GM23338 (cell line): Measurements from ENCODE around the gene COL5A2. TPM values are rescaled to one million over a fixed set of nuclear protein-coding genes. Genes with fewer than 3 reads are reported as not detected.

ENCODE experiments used
- ATAC-seq: fragments of 200-7000 bp; cut with Tn5 transposase; 3 replicates; pipeline ENCODE4 v1.9.1; 2020
- DNase-seq: peaks from one replicate; pipeline ENCODE4 v3.0.0-alpha.2; 2015; ENCODE audit warnings: low spot score
- H2AFZ ChIP-seq: fragments of 200-600 bp; sonication (generic); 2 replicates; pipeline ENCODE4 v1.8.0; 2016; ENCODE audit warnings: antibody characterized with exemption, mild to moderate bottlenecking, moderate library complexity
- H3F3A ChIP-seq: fragments of 200-600 bp; sonication (generic); replicated peaks from 2 replicates; pipeline ENCODE4 v1.8.0; 2017; ENCODE audit warnings: antibody characterized with exemption, mixed run types, low read depth
- H3K27ac ChIP-seq: fragments of 200-600 bp; sonication (generic); 2 replicates; pipeline ENCODE4 v1.6.1; 2016; ENCODE audit warnings: low read depth
- H3K27me3 ChIP-seq: fragments of 200-600 bp; sonication (generic); 2 replicates; pipeline ENCODE4 v1.8.0; 2016; ENCODE audit warnings: mild to moderate bottlenecking, mixed run types, moderate library complexity; ENCODE audit not compliant: insufficient read depth
- H3K36me3 ChIP-seq: fragments of 200-600 bp; sonication (generic); 2 replicates; pipeline ENCODE4 v1.8.0; 2016; ENCODE audit warnings: mild to moderate bottlenecking; ENCODE audit not compliant: insufficient read depth
- H3K4me1 ChIP-seq: fragments of 200-600 bp; sonication (generic); 2 replicates; pipeline ENCODE4 v1.8.0; 2016; ENCODE audit warnings: mild to moderate bottlenecking, moderate library complexity; ENCODE audit not compliant: insufficient read depth
- H3K4me2 ChIP-seq: fragments of 200-600 bp; sonication (generic); 2 replicates; pipeline ENCODE4 v1.7.1; 2017; ENCODE audit warnings: mixed run types
- H3K4me3 ChIP-seq: fragments of 200-600 bp; sonication (generic); 2 replicates; pipeline ENCODE4 v1.6.1; 2016; ENCODE audit warnings: mixed run types
- H3K79me2 ChIP-seq: fragments of 200-600 bp; sonication (generic); replicated peaks from 2 replicates; pipeline ENCODE4 v1.8.0; 2017; ENCODE audit warnings: mild to moderate bottlenecking; ENCODE audit not compliant: insufficient read depth
- H3K9me2 ChIP-seq: fragments of 200-600 bp; sonication (generic); 2 replicates; pipeline ENCODE4 v1.8.0; 2017; ENCODE audit not compliant: insufficient read depth
- H4K20me1 ChIP-seq: fragments of 200-600 bp; sonication (generic); replicated peaks from 2 replicates; pipeline ENCODE4 v1.8.0; 2017; ENCODE audit warnings: mild to moderate bottlenecking; ENCODE audit not compliant: insufficient read depth
- H3K27ac Mint-ChIP-seq: 2 replicates; pipeline ENCODE4 v1.8.0; 2020; ENCODE audit warnings: inconsistent platforms, mild to moderate bottlenecking, moderate library complexity, mixed read lengths
- H3K27me3 Mint-ChIP-seq: 3 replicates; pipeline ENCODE4 v1.8.0; 2022; ENCODE audit warnings: low read depth, mild to moderate bottlenecking, moderate library complexity, mixed read lengths, inconsistent platforms; ENCODE audit not compliant: insufficient read depth, poor library complexity
- H3K36me3 Mint-ChIP-seq: 3 replicates; pipeline ENCODE4 v1.8.0; 2021; ENCODE audit warnings: low read depth, mild to moderate bottlenecking, inconsistent platforms, moderate library complexity, mixed read lengths
- H3K4me1 Mint-ChIP-seq: 3 replicates; pipeline ENCODE4 v1.8.0; 2020; ENCODE audit warnings: mild to moderate bottlenecking, inconsistent platforms, mixed read lengths
- H3K4me3 Mint-ChIP-seq: 3 replicates; pipeline ENCODE4 v1.8.0; 2021; ENCODE audit warnings: moderate library complexity, mild to moderate bottlenecking, inconsistent platforms, mixed read lengths
- H3K9me3 Mint-ChIP-seq: 3 replicates; pipeline ENCODE4 v1.8.0; 2020; ENCODE audit warnings: moderate library complexity, mild to moderate bottlenecking, inconsistent platforms, mixed read lengths
- CREB1 ChIP-seq: fragments of 250-450 bp; sonication (Bioruptor Pico); IDR thresholded peaks from 2 replicates; pipeline ENCODE4 v1.5.0; 2020; ENCODE audit warnings: low read depth, mild to moderate bottlenecking, moderate library complexity
- CTCF ChIP-seq, 2 experiments: fragments of 200-600 bp in 1 of 2; sonication (generic) in 1 of 2; conservative IDR thresholded peaks; 2 replicates each; pipeline versions ENCODE4 v1.5.1 to v1.6.1; 2016 to 2017; ENCODE audit warnings: antibody characterized with exemption in 2 of 2, low read depth in 2 of 2, mild to moderate bottlenecking in 2 of 2, moderate library complexity in 1 of 2
- EZH2 ChIP-seq: fragments of 200-600 bp; sonication (generic); IDR thresholded peaks from one replicate; pipeline ENCODE4 v1.8.0; 2017; ENCODE audit warnings: antibody characterized with exemption, mild to moderate bottlenecking, low read depth; ENCODE audit not compliant: unreplicated experiment
- EZH2phosphoT487 ChIP-seq: fragments of 200-600 bp; sonication (generic); IDR thresholded peaks from one replicate; pipeline ENCODE4 v1.8.1; 2018; ENCODE audit warnings: antibody characterized with exemption; ENCODE audit not compliant: unreplicated experiment
- NANOG ChIP-seq: IDR thresholded peaks from 2 replicates; pipeline ENCODE4 v1.6.1; 2016; ENCODE audit warnings: antibody characterized with exemption, borderline replicate concordance
- ZNF114 ChIP-seq: fragments of 250-450 bp; sonication (Bioruptor Pico); IDR thresholded peaks from 2 replicates; pipeline ENCODE4 v1.5.0; 2020; ENCODE audit warnings: mild to moderate bottlenecking, moderate library complexity
- polyA plus RNA-seq: library from polyadenylated mRNA; unstranded; fragments of >200 nt; fragmentation: Nextera tagmentation; extraction: Ambion mirVana; gene quantifications from 2 replicates; pipeline ENCODE4 v1.2.1, GENCODE V29; 2016
- total RNA-seq: library from RNA; depleted of rRNA; stranded (reverse); fragments of >200 nt; shearing (Covaris generic); gene quantifications from 2 replicates; pipeline ENCODE4 v1.2.3, GENCODE V29; 2014
- TF ChIP-seq, protein P1 (sequence below): IDR thresholded peaks from one replicate; pipeline ENCODE4 v1.6.1; 2018; ENCODE audit warnings: antibody characterized with exemption; ENCODE audit not compliant: unreplicated experiment

COL5A2 gene
- total and polyA plus RNA-seq, 2 experiments from 2014 or later = 6.7 to 19.7 TPM

DNA sequence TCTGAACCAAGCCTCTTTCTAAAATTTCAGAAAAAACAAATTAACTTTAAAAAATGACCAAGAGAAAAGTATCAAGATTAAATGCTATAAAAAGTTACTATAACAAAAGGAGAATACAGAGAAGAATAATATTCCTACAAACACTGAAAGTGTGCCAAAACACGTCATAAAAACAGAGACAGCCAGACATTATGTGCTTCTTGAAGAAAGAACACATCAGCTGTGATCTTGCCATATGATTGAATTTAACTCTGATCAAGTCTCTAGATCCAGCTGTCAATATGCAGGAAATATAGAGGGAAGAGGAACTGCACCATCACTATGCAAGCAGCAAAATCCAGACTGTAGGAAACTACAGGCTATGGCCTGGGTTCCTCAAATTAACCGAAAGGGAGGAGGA, 33.7 kb upstream of the COL5A2 start (continued):
- TF ChIP-seq, protein P1, sequence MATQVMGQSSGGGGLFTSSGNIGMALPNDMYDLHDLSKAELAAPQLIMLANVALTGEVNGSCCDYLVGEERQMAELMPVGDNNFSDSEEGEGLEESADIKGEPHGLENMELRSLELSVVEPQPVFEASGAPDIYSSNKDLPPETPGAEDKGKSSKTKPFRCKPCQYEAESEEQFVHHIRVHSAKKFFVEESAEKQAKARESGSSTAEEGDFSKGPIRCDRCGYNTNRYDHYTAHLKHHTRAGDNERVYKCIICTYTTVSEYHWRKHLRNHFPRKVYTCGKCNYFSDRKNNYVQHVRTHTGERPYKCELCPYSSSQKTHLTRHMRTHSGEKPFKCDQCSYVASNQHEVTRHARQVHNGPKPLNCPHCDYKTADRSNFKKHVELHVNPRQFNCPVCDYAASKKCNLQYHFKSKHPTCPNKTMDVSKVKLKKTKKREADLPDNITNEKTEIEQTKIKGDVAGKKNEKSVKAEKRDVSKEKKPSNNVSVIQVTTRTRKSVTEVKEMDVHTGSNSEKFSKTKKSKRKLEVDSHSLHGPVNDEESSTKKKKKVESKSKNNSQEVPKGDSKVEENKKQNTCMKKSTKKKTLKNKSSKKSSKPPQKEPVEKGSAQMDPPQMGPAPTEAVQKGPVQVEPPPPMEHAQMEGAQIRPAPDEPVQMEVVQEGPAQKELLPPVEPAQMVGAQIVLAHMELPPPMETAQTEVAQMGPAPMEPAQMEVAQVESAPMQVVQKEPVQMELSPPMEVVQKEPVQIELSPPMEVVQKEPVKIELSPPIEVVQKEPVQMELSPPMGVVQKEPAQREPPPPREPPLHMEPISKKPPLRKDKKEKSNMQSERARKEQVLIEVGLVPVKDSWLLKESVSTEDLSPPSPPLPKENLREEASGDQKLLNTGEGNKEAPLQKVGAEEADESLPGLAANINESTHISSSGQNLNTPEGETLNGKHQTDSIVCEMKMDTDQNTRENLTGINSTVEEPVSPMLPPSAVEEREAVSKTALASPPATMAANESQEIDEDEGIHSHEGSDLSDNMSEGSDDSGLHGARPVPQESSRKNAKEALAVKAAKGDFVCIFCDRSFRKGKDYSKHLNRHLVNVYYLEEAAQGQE = no peak
- TF ChIP-seq EZH2phosphoT487 = no peak
- TF ChIP-seq EZH2 = no peak

DNA sequence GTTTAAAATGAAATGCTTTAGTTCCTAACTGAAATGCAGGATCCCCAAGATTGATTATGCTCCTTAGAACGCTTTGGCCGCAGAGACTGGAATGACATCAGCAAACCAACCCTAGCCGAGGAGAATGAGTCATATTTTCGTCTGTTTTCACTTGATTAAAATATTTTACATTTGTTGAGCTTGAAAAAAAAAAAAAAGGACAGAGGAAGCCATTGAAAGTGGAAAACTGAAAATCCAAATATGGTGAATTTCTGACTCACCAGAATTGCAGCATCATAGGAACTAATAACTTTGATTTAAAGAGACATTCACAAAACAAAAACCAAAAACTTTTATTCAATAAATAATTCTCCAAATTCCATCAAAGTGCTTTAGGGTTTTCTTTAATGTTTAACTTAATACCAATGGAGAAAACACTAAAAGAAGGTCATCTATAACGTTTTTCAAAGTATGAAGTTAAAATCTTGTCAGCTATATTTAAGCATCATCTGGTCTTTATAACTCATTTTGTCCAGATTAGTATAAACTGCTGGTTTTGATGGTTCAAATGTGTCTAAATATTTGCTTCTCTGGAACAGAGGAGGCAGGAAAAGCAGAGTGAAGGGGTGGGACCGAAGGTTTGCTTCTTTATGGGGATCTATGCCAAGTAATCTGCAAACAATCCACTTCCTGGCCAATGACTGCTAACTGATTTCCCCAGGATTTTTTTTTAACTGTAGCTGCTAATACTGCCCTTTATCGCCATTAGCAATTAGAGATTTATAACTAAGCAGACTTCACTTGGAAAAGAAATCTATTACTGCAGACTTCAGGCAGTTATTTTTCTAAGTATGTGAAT, 30.9 kb upstream of the COL5A2 start:
- Histone ChIP-seq H3K79me2 (no peaks in the 10 kb centered on the region), H3F3A (no peaks in the 10 kb centered on the region), H2AFZ (peak overlapping the region; percentile 49; the same call in 1 of the 2 replicates), H3K4me1 (peaks cover 53% of the 10 kb centered on the region), H3K9me2 (no peaks in the 10 kb centered on the region), H3K4me3 (no peak overlapping the region), H4K20me1 (no peaks in the 10 kb centered on the region), H3K4me2 (peak overlapping the region; percentile 18; the same call in 1 of the 2 replicates), H3K27ac (peak overlapping the region; percentile 81; the same call in 1 of the 2 replicates), H3K27me3 (no peaks in the 10 kb centered on the region), H3K36me3 (no peaks in the 10 kb centered on the region)
- Mint-ChIP-seq H3K4me3 (no peak overlapping the region), H3K27me3 (no peaks in the 10 kb centered on the region), H3K36me3 (no peaks in the 10 kb centered on the region), H3K4me1 (peaks cover 50% of the 10 kb centered on the region), H3K9me3 (no peaks in the 10 kb centered on the region), H3K27ac (peak overlapping the region; percentile 87)
- no peak for ATAC-seq
- TF ChIP-seq NANOG (no peak), ZNF114 (CRISPR knock-in tag) (no peak), EZH2phosphoT487 (no peak)
- DNase-seq = no peak

DNA sequence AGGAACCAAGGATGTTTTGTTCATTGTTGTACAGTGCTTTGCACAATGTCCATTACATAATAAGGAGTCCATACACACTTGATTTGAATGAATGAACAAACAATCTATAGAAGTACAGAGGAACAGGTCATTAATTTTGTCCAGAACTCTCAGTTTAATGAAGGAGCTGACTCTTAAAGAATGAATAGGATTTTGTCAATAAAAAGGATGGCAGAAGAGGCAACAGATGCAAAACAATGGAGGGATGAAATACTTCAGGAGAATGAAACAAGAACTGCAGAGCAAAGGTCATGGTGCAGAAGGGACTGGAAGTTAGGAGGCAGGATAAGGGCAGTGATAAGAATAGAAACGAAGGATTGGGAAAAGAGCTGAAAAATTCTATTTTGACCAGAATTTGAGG, 28.7 kb upstream of the COL5A2 start:
- Histone ChIP-seq H3K79me2 (no peaks in the 10 kb centered on the region), H3K27me3 (no peaks in the 10 kb centered on the region), H3K4me3 (no peak overlapping the region), H3K4me2 (no peak overlapping the region), H4K20me1 (no peaks in the 10 kb centered on the region), H3K4me1 (peaks cover 33% of the 10 kb centered on the region), H2AFZ (0 out of 2 replicates have a peak overlapping the region, but pooled peaks have one; percentile 34), H3K36me3 (no peaks in the 10 kb centered on the region), H3F3A (no peaks in the 10 kb centered on the region), H3K27ac (no peak overlapping the region), H3K9me2 (no peaks in the 10 kb centered on the region)
- H3K4me1 Mint-ChIP-seq = peaks cover 45% of the 10 kb centered on the region
- no peak for DNase-seq
- H3K27ac Mint-ChIP-seq = no peak overlapping the region
- H3K9me3 Mint-ChIP-seq = no peaks in the 10 kb centered on the region
- no peak for ATAC-seq
- H3K36me3 Mint-ChIP-seq = no peaks in the 10 kb centered on the region
- H3K27me3 Mint-ChIP-seq = no peaks in the 10 kb centered on the region
- no peak for TF ChIP-seq CREB1 (CRISPR knock-in tag)
- TF ChIP-seq, protein P1 = no peak
- TF ChIP-seq CTCF (conservative IDR thresholded peaks at IDR 0.05; ENCODE audit: low read depth in 2 of 2) = no peak
- H3K4me3 Mint-ChIP-seq = no peak overlapping the region
